ENCODE measurements around the gene THSD4.
A peak's percentile ranks its signal among the peaks of the same experiment; 100 is the strongest.

THSD4 gene

GRCh38 chr15:71185706-71186105 is 70.4 kb downstream of the THSD4 start:
- peaks cover 0 to 13% (median 10%) of the 10 kb centered on the region in 10 experiments; a peak in 13 of 20 replicates for H3K4me1 ChIP-seq
- H3K9ac ChIP-seq, result no peak overlapping the region
- H4K20me1 ChIP-seq, result no peaks in the 10 kb centered on the region
- no peak for TF ChIP-seq Cebpa-rat (IDR thresholded peaks at IDR 0.05)
- H3K9me3 ChIP-seq (replicated peaks in 1 of 11), result peaks cover 0 to 5% (median 0%) of the 10 kb centered on the region in 11 experiments; a peak in 1 of 22 replicates
- H3K27me3 ChIP-seq, result no peaks in the 10 kb centered on the region
- no peak overlapping the region for H3K4me3 ChIP-seq
- H3K4me2 ChIP-seq, result no peak overlapping the region
- no peak overlapping the region for H3K27ac ChIP-seq
- no peaks in the 10 kb centered on the region for H3K36me3 ChIP-seq

DNA sequence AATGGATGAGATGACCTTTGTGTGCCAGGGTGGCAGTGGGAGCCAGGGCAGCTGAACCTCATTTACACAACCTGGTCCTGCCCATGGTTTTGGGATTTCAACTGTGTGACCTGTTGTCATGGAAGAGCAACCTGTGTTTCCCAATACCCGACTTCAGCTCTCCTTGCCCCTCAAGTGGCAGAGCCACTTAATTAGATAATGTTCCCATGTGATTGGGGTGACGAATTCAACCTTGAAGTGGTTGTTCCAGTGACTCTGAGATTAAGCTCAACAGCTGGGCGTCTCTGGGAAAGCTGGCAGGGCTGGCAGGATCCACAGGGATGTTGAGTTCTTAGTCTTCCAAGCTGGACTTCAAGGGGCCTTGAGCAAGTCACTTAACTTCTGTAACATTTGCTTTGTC is 71.0 kb downstream of the THSD4 start:
- no peaks in the 10 kb centered on the region for H4K20me1 ChIP-seq
- peaks cover 0 to 5% (median 0%) of the 10 kb centered on the region in 11 experiments; a peak in 1 of 22 replicates for H3K9me3 ChIP-seq (replicated peaks in 1 of 11)
- H3K4me1 ChIP-seq, result peaks cover 0 to 13% (median 10%) of the 10 kb centered on the region in 10 experiments; a peak in 13 of 20 replicates
- H3K4me2 ChIP-seq, result no peak overlapping the region
- no peak overlapping the region for H3K9ac ChIP-seq
- H3K4me3 ChIP-seq, result no peak overlapping the region
- no peaks in the 10 kb centered on the region for H3K27me3 ChIP-seq
- TF ChIP-seq Cebpa-rat (IDR thresholded peaks at IDR 0.05), result no peak
- no peaks in the 10 kb centered on the region for H3K36me3 ChIP-seq
- no peak overlapping the region for H3K27ac ChIP-seq

- H3K9ac ChIP-seq, result no peak overlapping the region
- H3K4me3 ChIP-seq, result no peak overlapping the region
- no peaks in the 10 kb centered on the region for H4K20me1 ChIP-seq
- H3K4me1 ChIP-seq, result peaks cover 0 to 13% (median 10%) of the 10 kb centered on the region in 10 experiments; a peak in 13 of 20 replicates
- H3K27ac ChIP-seq, result no peak overlapping the region
- H3K9me3 ChIP-seq (replicated peaks in 1 of 11), result peaks cover 0 to 5% (median 0%) of the 10 kb centered on the region in 11 experiments; a peak in 1 of 22 replicates
- no peaks in the 10 kb centered on the region for H3K36me3 ChIP-seq
- no peak for TF ChIP-seq Cebpa-rat (IDR thresholded peaks at IDR 0.05)
- no peaks in the 10 kb centered on the region for H3K27me3 ChIP-seq
- H3K4me2 ChIP-seq, result no peak overlapping the region
Measured at GRCh38 chr15:71187078-71187477, 71.8 kb downstream of the THSD4 start.

- Histone ChIP-seq H3K4me2 (no peak overlapping the region), H3K4me1 (peaks cover 0 to 13% (median 10%) of the 10 kb centered on the region in 10 experiments; a peak in 13 of 20 replicates), H4K20me1 (no peaks in the 10 kb centered on the region), H3K9me3 (replicated peaks in 1 of 11) (peaks cover 0 to 7% (median 1%) of the 10 kb centered on the region in 11 experiments; a peak in 7 of 22 replicates), H3K27ac (no peak overlapping the region), H3K4me3 (no peak overlapping the region), H3K9ac (no peak overlapping the region), H3K36me3 (no peaks in the 10 kb centered on the region), H3K27me3 (no peaks in the 10 kb centered on the region)
- no peak for TF ChIP-seq Cebpa-rat (IDR thresholded peaks at IDR 0.05)
Measured at GRCh38 chr15:71187526-71187925, 72.3 kb downstream of the THSD4 start.

DNA sequence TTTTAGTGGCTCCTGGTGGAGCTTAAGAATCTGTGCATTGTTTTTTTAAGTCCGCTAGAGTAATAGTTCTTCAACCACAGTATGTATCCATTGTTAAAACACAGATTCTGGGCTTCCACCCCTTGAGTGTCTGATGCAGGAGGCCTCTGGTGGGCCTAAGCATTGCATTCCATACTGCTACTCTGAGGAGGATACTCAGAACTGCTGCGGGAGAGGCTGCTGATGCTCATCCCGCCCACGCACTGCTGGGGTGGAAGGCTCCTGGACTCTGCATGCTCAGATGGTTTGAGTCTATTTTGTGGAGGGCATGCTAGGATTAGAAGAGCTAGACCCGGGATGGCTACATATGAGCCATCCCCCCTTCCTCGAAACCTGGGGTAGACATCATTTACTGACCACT is 74.4 kb downstream of the THSD4 start:
- Histone ChIP-seq H3K9ac (no peak overlapping the region), H4K20me1 (no peaks in the 10 kb centered on the region), H3K27me3 (no peaks in the 10 kb centered on the region), H3K9me3 (replicated peaks in 1 of 11) (peaks cover 17 to 25% (median 21%) of the 10 kb centered on the region in 11 experiments), H3K4me3 (no peak overlapping the region), H3K4me1 (peaks cover 0 to 22% (median 11%) of the 10 kb centered on the region in 10 experiments; a peak in 14 of 20 replicates), H3K36me3 (no peaks in the 10 kb centered on the region; a peak in 1 of 22 replicates), H3K4me2 (no peak overlapping the region; a peak in 1 of 22 replicates), H3K27ac (no peak overlapping the region)
- TF ChIP-seq Cebpa-rat (IDR thresholded peaks at IDR 0.05), result no peak

GRCh38 chr15:71191296-71191695 is 76.0 kb downstream of the THSD4 start:
- Histone ChIP-seq H3K4me2 (no peak overlapping the region), H3K27ac (no peak overlapping the region), H3K9me3 (replicated peaks in 1 of 11) (peaks cover 18 to 29% (median 25%) of the 10 kb centered on the region in 11 experiments), H3K27me3 (no peaks in the 10 kb centered on the region), H3K36me3 (no peaks in the 10 kb centered on the region; a peak in 1 of 22 replicates), H3K4me3 (no peak overlapping the region), H3K4me1 (peaks cover 0 to 22% (median 11%) of the 10 kb centered on the region in 10 experiments; a peak in 14 of 20 replicates), H3K9ac (no peak overlapping the region), H4K20me1 (no peaks in the 10 kb centered on the region)
- no peak for TF ChIP-seq Cebpa-rat (IDR thresholded peaks at IDR 0.05)

- peaks cover 18 to 29% (median 25%) of the 10 kb centered on the region in 11 experiments for H3K9me3 ChIP-seq (replicated peaks in 1 of 11)
- no peak overlapping the region for H3K27ac ChIP-seq
- H3K4me3 ChIP-seq, result no peak overlapping the region
- no peaks in the 10 kb centered on the region for H3K27me3 ChIP-seq
- no peak for TF ChIP-seq Cebpa-rat (IDR thresholded peaks at IDR 0.05)
- H3K4me1 ChIP-seq, result peaks cover 0 to 36% (median 24%) of the 10 kb centered on the region in 10 experiments; a peak in 19 of 20 replicates
- no peak overlapping the region for H3K4me2 ChIP-seq
- H4K20me1 ChIP-seq, result no peaks in the 10 kb centered on the region
- H3K9ac ChIP-seq, result no peak overlapping the region
- no peaks in the 10 kb centered on the region; a peak in 1 of 22 replicates for H3K36me3 ChIP-seq
Measured at GRCh38 chr15:71192816-71193215, 77.5 kb downstream of the THSD4 start.

DNA sequence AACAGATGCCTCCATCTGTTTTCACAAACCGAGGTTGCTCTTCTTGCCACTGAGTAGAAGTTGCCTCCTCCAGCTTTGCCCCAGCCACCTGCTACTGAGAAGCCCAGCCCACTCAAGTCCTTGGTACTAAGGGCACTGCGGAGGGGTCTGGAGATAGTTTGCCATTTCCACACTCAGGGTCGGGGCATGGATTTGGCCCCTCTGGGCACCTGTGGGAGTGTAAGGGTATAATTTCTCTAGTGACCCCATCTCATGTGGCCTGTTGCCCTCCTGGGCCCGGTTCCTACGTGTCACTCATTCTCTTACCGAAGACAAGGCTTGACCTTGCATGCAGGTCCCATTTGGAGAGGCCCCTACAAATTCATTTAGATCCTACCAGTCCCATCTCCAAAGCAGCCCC is 79.0 kb downstream of the THSD4 start:
- Histone ChIP-seq H3K4me3 (no peak overlapping the region), H3K9me3 (replicated peaks in 1 of 11) (peaks cover 18 to 29% (median 25%) of the 10 kb centered on the region in 11 experiments), H3K27me3 (no peaks in the 10 kb centered on the region), H3K9ac (no peak overlapping the region), H4K20me1 (no peaks in the 10 kb centered on the region), H3K4me1 (peaks cover 0 to 41% (median 22%) of the 10 kb centered on the region in 10 experiments; a peak in 16 of 20 replicates), H3K4me2 (no peak overlapping the region), H3K27ac (no peak overlapping the region), H3K36me3 (no peaks in the 10 kb centered on the region; a peak in 1 of 22 replicates)
- TF ChIP-seq Cebpa-rat (IDR thresholded peaks at IDR 0.05), result no peak

DNA sequence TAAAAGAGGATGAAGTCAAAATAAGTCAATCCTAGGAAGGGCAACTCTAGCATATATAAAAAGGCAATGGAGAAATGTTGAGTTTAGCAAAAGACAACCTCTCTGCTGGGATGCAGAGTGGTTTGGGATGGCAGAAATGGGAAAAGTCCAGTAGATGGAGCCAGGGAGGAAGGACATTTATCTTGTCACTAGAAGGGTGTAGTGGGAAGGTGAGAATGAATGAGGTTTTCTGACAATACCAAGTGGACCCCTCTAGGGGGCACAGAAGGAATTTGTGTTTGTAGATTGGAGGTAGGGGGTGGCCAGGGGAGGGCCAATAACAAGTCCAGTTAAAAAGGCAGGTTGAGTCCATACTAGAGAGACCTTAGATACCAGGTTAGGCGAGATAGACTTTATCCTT is 80.0 kb downstream of the THSD4 start:
- H3K4me1 ChIP-seq, result peaks cover 0 to 47% (median 31%) of the 10 kb centered on the region in 10 experiments; a peak in 17 of 20 replicates
- no peak overlapping the region for H3K27ac ChIP-seq
- no peak overlapping the region for H3K9ac ChIP-seq
- no peak for TF ChIP-seq Cebpa-rat (IDR thresholded peaks at IDR 0.05)
- H3K4me3 ChIP-seq, result no peak overlapping the region
- H3K9me3 ChIP-seq (replicated peaks in 1 of 11), result peaks cover 18 to 29% (median 25%) of the 10 kb centered on the region in 11 experiments
- H3K4me2 ChIP-seq, result no peak overlapping the region
- H4K20me1 ChIP-seq, result no peaks in the 10 kb centered on the region; a peak in 1 of 22 replicates
- H3K27me3 ChIP-seq, result no peaks in the 10 kb centered on the region
- no peaks in the 10 kb centered on the region; a peak in 1 of 22 replicates for H3K36me3 ChIP-seq

GRCh38 chr15:71197620-71198019 is 82.3 kb downstream of the THSD4 start:
- Histone ChIP-seq H3K4me2 (peak overlapping the region in 10 of 11 experiments; percentile 21 to 64 (median 44); a peak in 18 of 22 replicates), H3K4me3 (no peak overlapping the region), H3K9ac (no peak overlapping the region), H3K27me3 (no peaks in the 10 kb centered on the region), H4K20me1 (no peaks in the 10 kb centered on the region; a peak in 1 of 22 replicates), H3K27ac (peak overlapping the region in 5 of 11 experiments; percentile 1 to 58 (median 20); a peak in 7 of 22 replicates), H3K4me1 (peaks cover 11 to 71% (median 54%) of the 10 kb centered on the region in 10 experiments), H3K9me3 (replicated peaks in 1 of 11) (peaks cover 18 to 27% (median 22%) of the 10 kb centered on the region in 11 experiments), H3K36me3 (no peaks in the 10 kb centered on the region; a peak in 1 of 22 replicates)
- no peak for TF ChIP-seq Cebpa-rat (IDR thresholded peaks at IDR 0.05)
